Measurements from ENCODE around the gene AURKA.

The AURKA gene

DNA sequence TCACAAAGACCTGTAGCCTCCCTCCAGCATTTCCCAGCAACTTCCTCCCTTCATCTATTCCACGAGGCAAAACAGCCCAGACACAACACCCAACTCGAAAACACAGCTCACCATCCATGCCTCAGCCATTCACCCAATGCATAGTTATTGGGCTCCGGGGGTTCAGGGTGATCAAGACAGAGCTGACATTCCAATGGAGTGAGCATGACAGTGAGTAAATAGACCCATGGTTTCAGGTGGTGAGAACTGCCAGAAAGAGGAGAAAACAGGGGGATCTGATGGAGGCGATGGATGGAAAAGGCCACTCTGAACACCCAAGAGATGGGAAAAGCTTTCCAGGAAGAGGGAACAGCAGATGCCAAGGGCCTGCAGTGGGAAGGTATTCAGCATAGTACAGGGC, 25.9 kb upstream of the AURKA start (continued):
- TF ChIP-seq, protein P1, sequence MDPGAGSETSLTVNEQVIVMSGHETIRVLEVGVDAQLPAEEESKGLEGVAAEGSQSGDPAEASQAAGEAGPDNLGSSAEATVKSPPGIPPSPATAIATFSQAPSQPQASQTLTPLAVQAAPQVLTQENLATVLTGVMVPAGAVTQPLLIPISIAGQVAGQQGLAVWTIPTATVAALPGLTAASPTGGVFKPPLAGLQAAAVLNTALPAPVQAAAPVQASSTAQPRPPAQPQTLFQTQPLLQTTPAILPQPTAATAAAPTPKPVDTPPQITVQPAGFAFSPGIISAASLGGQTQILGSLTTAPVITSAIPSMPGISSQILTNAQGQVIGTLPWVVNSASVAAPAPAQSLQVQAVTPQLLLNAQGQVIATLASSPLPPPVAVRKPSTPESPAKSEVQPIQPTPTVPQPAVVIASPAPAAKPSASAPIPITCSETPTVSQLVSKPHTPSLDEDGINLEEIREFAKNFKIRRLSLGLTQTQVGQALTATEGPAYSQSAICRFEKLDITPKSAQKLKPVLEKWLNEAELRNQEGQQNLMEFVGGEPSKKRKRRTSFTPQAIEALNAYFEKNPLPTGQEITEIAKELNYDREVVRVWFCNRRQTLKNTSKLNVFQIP (CRISPR knock-in tag; IDR thresholded peaks at IDR 0.05; ENCODE audit: borderline replicate concordance, low read depth), result no peak
- no peak for TF ChIP-seq ZNF565 (CRISPR knock-in tag; conservative IDR thresholded peaks at IDR 0.05; ENCODE audit: low read depth)
- no peak for TF ChIP-seq ESRRG (CRISPR knock-in tag; IDR thresholded peaks at IDR 0.05)
- TF ChIP-seq BACH2 (CRISPR knock-in tag; IDR thresholded peaks at IDR 0.05; ENCODE audit: borderline replicate concordance), result no peak
- no peak for TF ChIP-seq CSDC2 (CRISPR knock-in tag; IDR thresholded peaks at IDR 0.05)
- no peak for TF ChIP-seq GLIS3 (CRISPR knock-in tag; IDR thresholded peaks at IDR 0.05)
- no peak for TF ChIP-seq ZFP3 (CRISPR knock-in tag; IDR thresholded peaks at IDR 0.05)
- TF ChIP-seq PPARA (CRISPR knock-in tag; IDR thresholded peaks at IDR 0.05; ENCODE audit: borderline replicate concordance), result no peak
- TF ChIP-seq, protein P2, sequence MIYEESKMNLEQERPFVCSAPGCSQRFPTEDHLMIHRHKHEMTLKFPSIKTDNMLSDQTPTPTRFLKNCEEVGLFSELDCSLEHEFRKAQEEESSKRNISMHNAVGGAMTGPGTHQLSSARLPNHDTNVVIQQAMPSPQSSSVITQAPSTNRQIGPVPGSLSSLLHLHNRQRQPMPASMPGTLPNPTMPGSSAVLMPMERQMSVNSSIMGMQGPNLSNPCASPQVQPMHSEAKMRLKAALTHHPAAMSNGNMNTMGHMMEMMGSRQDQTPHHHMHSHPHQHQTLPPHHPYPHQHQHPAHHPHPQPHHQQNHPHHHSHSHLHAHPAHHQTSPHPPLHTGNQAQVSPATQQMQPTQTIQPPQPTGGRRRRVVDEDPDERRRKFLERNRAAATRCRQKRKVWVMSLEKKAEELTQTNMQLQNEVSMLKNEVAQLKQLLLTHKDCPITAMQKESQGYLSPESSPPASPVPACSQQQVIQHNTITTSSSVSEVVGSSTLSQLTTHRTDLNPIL (CRISPR knock-in tag; IDR thresholded peaks at IDR 0.05; ENCODE audit: low read depth), result no peak

DNA sequence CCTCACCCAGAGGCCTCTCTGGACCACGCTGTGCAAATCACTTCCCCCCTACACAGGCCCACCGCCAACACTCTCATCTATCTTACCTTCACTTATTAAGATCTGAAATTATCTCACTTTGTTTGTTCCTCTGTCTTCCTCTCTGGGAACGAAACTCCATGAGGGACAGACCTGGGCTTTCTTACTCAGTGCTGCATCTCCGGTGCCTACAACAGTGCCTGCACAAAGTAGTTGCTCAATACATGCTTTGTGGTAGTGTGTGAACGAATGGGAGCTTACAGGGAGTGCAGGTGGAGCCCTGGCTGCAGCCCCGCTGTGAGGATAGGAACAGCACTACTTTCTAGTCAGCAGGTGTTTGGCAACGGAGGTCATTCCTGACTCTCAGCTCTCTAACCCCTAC, 25.4 kb upstream of the AURKA start:
- ATAC-seq, result no peak
- TF ChIP-seq, protein P3, sequence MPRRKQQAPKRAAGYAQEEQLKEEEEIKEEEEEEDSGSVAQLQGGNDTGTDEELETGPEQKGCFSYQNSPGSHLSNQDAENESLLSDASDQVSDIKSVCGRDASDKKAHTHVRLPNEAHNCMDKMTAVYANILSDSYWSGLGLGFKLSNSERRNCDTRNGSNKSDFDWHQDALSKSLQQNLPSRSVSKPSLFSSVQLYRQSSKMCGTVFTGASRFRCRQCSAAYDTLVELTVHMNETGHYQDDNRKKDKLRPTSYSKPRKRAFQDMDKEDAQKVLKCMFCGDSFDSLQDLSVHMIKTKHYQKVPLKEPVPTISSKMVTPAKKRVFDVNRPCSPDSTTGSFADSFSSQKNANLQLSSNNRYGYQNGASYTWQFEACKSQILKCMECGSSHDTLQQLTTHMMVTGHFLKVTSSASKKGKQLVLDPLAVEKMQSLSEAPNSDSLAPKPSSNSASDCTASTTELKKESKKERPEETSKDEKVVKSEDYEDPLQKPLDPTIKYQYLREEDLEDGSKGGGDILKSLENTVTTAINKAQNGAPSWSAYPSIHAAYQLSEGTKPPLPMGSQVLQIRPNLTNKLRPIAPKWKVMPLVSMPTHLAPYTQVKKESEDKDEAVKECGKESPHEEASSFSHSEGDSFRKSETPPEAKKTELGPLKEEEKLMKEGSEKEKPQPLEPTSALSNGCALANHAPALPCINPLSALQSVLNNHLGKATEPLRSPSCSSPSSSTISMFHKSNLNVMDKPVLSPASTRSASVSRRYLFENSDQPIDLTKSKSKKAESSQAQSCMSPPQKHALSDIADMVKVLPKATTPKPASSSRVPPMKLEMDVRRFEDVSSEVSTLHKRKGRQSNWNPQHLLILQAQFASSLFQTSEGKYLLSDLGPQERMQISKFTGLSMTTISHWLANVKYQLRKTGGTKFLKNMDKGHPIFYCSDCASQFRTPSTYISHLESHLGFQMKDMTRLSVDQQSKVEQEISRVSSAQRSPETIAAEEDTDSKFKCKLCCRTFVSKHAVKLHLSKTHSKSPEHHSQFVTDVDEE (CRISPR knock-in tag; IDR thresholded peaks at IDR 0.05), result no peak
- no peak for TF ChIP-seq ESRRG (CRISPR knock-in tag; IDR thresholded peaks at IDR 0.05)
- no peak for TF ChIP-seq ZC3H10 (CRISPR knock-in tag; IDR thresholded peaks at IDR 0.05)
- no peak for TF ChIP-seq CSDC2 (CRISPR knock-in tag; IDR thresholded peaks at IDR 0.05)
- TF ChIP-seq TCF4 (CRISPR knock-in tag; IDR thresholded peaks at IDR 0.05; ENCODE audit: borderline replicate concordance), result no peak
- no peak for TF ChIP-seq GLIS3 (CRISPR knock-in tag; IDR thresholded peaks at IDR 0.05)
- no peak for TF ChIP-seq ZNF70 (CRISPR knock-in tag; IDR thresholded peaks at IDR 0.05)
- no peak for TF ChIP-seq RARB (CRISPR knock-in tag; IDR thresholded peaks at IDR 0.05)
- TF ChIP-seq BACH2 (CRISPR knock-in tag; IDR thresholded peaks at IDR 0.05; ENCODE audit: borderline replicate concordance), result no peak
- TF ChIP-seq, protein P1 (CRISPR knock-in tag; IDR thresholded peaks at IDR 0.05; ENCODE audit: borderline replicate concordance, low read depth), result no peak
- TF ChIP-seq SNAI2 (CRISPR knock-in tag; IDR thresholded peaks at IDR 0.05), result no peak
- no peak for TF ChIP-seq ZNF8 (CRISPR knock-in tag; IDR thresholded peaks at IDR 0.05)

DNA sequence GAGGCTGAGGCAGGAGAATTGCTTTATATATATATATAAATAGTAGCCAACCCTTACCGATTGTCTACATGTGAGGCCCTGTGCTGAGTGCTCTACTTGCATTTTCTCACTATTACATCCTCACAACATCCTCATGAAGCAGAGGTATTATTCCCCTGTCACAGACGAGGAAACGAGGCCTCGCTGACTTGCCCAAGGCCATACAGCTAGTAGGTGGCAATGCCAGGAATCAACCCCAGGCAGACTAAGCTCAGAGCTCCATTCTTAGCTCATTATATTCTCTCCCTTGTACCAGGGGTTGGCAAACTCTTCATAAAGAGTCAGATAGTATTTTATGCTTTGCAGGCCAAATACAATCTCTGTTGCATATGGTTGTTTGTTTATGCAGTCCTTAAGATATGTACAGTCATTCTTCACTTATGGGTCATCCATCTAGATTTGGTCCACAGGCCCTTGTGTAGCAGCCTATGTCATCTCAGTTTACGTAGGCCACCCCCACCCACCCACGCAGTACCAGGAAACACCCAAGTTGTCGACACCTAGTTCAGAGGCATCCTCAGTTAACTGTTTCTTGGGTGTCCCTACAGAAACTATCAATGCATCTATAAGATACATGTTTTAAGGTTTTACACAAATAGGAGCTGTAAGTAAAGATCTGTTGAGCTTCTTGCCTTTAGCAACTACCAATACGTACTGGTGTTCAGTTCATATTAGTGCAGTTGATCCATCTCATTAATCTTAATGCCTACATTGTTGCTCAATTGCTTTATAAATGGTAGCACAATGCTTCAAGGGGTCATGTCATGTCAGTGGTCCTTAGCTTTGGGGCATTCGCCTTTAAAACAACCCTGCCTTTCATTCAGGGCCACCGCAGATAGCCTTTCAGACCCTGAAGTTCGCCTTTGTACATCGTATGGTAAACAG, 23.1 kb upstream of the AURKA start:
- TF ChIP-seq ZNF565 (CRISPR knock-in tag; conservative IDR thresholded peaks at IDR 0.05; ENCODE audit: low read depth), result no peak
- TF ChIP-seq, protein P4, sequence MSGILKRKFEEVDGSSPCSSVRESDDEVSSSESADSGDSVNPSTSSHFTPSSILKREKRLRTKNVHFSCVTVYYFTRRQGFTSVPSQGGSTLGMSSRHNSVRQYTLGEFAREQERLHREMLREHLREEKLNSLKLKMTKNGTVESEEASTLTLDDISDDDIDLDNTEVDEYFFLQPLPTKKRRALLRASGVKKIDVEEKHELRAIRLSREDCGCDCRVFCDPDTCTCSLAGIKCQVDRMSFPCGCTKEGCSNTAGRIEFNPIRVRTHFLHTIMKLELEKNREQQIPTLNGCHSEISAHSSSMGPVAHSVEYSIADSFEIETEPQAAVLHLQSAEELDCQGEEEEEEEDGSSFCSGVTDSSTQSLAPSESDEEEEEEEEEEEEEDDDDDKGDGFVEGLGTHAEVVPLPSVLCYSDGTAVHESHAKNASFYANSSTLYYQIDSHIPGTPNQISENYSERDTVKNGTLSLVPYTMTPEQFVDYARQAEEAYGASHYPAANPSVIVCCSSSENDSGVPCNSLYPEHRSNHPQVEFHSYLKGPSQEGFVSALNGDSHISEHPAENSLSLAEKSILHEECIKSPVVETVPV (CRISPR knock-in tag; IDR thresholded peaks at IDR 0.05), result no peak
- TF ChIP-seq RARB (CRISPR knock-in tag; IDR thresholded peaks at IDR 0.05), result no peak
- TF ChIP-seq, protein P2 (CRISPR knock-in tag; IDR thresholded peaks at IDR 0.05; ENCODE audit: low read depth), result no peak
- no peak for TF ChIP-seq ZFP3 (CRISPR knock-in tag; IDR thresholded peaks at IDR 0.05)
- TF ChIP-seq BACH2 (CRISPR knock-in tag; IDR thresholded peaks at IDR 0.05; ENCODE audit: borderline replicate concordance), result no peak
- TF ChIP-seq ZFP30 (CRISPR knock-in tag; IDR thresholded peaks at IDR 0.05), result no peak
- no peak for TF ChIP-seq CSDC2 (CRISPR knock-in tag; IDR thresholded peaks at IDR 0.05)
- TF ChIP-seq, protein P5, sequence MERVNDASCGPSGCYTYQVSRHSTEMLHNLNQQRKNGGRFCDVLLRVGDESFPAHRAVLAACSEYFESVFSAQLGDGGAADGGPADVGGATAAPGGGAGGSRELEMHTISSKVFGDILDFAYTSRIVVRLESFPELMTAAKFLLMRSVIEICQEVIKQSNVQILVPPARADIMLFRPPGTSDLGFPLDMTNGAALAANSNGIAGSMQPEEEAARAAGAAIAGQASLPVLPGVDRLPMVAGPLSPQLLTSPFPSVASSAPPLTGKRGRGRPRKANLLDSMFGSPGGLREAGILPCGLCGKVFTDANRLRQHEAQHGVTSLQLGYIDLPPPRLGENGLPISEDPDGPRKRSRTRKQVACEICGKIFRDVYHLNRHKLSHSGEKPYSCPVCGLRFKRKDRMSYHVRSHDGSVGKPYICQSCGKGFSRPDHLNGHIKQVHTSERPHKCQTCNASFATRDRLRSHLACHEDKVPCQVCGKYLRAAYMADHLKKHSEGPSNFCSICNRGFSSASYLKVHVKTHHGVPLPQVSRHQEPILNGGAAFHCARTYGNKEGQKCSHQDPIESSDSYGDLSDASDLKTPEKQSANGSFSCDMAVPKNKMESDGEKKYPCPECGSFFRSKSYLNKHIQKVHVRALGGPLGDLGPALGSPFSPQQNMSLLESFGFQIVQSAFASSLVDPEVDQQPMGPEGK (CRISPR knock-in tag; IDR thresholded peaks at IDR 0.05; ENCODE audit: borderline replicate concordance), result no peak
- TF ChIP-seq, protein P1 (CRISPR knock-in tag; IDR thresholded peaks at IDR 0.05; ENCODE audit: borderline replicate concordance, low read depth), result no peak
- TF ChIP-seq OSR1 (CRISPR knock-in tag; IDR thresholded peaks at IDR 0.05), result no peak
- no peak for TF ChIP-seq SNAI2 (CRISPR knock-in tag; IDR thresholded peaks at IDR 0.05)
- no peak for TF ChIP-seq TCF4 (CRISPR knock-in tag; IDR thresholded peaks at IDR 0.05; ENCODE audit: borderline replicate concordance)
- TF ChIP-seq ESRRG (CRISPR knock-in tag; IDR thresholded peaks at IDR 0.05), result no peak
- no peak for TF ChIP-seq TOX (CRISPR knock-in tag; IDR thresholded peaks at IDR 0.05; ENCODE audit: borderline replicate concordance)
- no peak for ATAC-seq

Measured in SK-N-SH treated with all-trans-retinoic acid at 6 μM for 48 hours (cell line).